Measurements from ENCODE around the gene CTAGE6. TPM values are rescaled to one million over a fixed set of nuclear protein-coding genes. Genes with fewer than 3 reads are reported as not detected.
"Not testable (repeated sequence)": the region's sequence is repeated elsewhere in the genome, so short reads cannot be mapped to it uniquely, and the experiment has no call there.

The CTAGE6 gene
- total RNA-seq, 1 experiment from 2014 or later: not detected

DNA sequence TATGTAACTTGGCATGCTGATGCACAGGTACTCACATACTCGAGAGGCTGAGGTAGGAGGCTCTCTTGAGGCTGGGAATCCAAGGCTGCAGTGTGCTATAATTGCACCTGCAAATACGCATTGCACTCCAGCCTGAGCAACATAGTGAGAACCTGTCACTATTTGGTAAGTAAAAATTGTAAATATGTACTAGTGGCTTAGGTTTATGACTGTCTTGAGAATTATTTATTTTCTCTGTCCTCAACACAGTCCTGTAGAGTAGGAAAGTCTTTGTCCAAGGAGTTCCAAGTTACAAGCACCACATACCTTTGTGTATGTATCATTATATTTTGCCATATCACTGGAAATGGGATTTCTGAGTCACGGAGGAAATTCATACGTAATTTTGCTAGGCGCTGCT lies 45.1 kb downstream of the CTAGE6 start:
- H3K36me3 ChIP-seq (ENCODE audit: control insufficient read depth, insufficient read depth, low read length); H3K27me3 Mint-ChIP-seq (ENCODE audit: insufficient read depth, unreplicated experiment); H3K4me3 ChIP-seq (ENCODE audit: low read depth, low read length); CTCF ChIA-PET; H3K4me1 Mint-ChIP-seq (ENCODE audit: low read depth, unreplicated experiment); intact Hi-C loops (cut with micrococcal nuclease; ENCODE audit: unreplicated experiment); H3K27ac Mint-ChIP-seq (ENCODE audit: unreplicated experiment); H3K4me3 Mint-ChIP-seq (ENCODE audit: unreplicated experiment); H3K9me3 Mint-ChIP-seq (ENCODE audit: unreplicated experiment); H3K36me3 Mint-ChIP-seq (ENCODE audit: insufficient read depth, unreplicated experiment); POLR2A ChIA-PET; DNase-seq; H3K4me1 ChIP-seq; BruUV-seq (replicated peaks); H3K9me3 ChIP-seq; H3K27me3 ChIP-seq (replicated peaks; ENCODE audit: control insufficient read depth, insufficient read depth, low read length): not testable (repeated sequence)

DNA sequence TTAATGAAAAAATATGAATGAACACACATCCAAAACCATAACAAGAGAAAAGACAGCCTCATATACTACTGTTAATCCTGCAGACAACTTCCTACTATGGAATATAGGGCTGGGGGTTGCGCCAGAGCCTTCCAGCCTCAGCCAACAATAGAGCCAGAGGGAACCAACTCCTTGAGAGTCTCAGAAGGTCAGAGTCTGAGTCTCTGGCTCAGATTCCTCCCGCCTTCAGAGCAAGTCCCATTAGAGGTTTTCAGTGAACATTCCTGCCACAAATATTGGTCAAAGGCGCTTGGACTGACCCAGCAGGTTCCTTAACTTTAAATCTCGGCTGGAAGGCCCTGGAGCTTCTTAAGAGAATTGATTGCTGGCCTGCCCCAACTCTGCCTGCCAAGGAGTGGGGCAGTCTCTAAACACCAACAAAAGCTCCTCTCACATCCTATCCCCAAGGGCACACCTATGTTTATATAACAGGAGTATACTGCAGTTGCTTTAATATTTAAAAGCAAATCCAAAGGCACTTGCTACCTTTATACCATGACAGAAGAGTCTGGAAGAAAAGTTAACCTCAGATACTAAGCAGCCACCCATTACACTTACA lies 45.7 kb downstream of the CTAGE6 start:
- DNase-seq; POLR2A ChIA-PET; H3K4me1 Mint-ChIP-seq (ENCODE audit: low read depth, unreplicated experiment); BruUV-seq (replicated peaks); H3K27me3 ChIP-seq (replicated peaks; ENCODE audit: control insufficient read depth, insufficient read depth, low read length); CTCF ChIA-PET; H3K4me3 ChIP-seq (ENCODE audit: low read depth, low read length); H3K9me3 Mint-ChIP-seq (ENCODE audit: unreplicated experiment); H3K27ac Mint-ChIP-seq (ENCODE audit: unreplicated experiment); H3K36me3 ChIP-seq (ENCODE audit: control insufficient read depth, insufficient read depth, low read length); intact Hi-C loops (cut with micrococcal nuclease; ENCODE audit: unreplicated experiment); H3K36me3 Mint-ChIP-seq (ENCODE audit: insufficient read depth, unreplicated experiment); H3K4me3 Mint-ChIP-seq (ENCODE audit: unreplicated experiment); H3K27me3 Mint-ChIP-seq (ENCODE audit: insufficient read depth, unreplicated experiment); H3K9me3 ChIP-seq; H3K4me1 ChIP-seq: not testable (repeated sequence)

DNA sequence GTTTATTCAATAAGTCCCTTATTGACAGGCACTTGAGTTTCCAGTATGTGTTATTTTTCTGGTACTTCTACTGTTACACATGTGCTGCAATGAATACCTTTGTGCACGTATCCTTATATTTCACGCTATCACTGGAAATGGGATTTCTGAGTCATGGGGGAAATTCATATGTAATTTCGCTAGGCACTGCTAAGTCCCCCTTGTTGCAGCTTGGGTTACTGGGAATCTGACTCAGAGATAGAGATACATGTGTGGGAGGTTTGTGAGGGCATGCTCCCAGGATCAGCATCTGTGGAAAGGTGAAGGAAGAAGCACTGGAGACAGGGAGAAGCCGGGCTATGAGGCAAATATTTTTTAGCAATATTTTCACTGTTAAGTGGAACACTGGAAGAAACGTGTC lies 47.6 kb downstream of the CTAGE6 start:
- intact Hi-C loops (cut with micrococcal nuclease; ENCODE audit: unreplicated experiment); H3K4me3 ChIP-seq (ENCODE audit: low read depth, low read length); H3K4me1 Mint-ChIP-seq (ENCODE audit: low read depth, unreplicated experiment); H3K36me3 ChIP-seq (ENCODE audit: control insufficient read depth, insufficient read depth, low read length); H3K27me3 ChIP-seq (replicated peaks; ENCODE audit: control insufficient read depth, insufficient read depth, low read length); H3K9me3 Mint-ChIP-seq (ENCODE audit: unreplicated experiment); CTCF ChIA-PET; H3K27me3 Mint-ChIP-seq (ENCODE audit: insufficient read depth, unreplicated experiment); H3K4me1 ChIP-seq; H3K36me3 Mint-ChIP-seq (ENCODE audit: insufficient read depth, unreplicated experiment); H3K27ac Mint-ChIP-seq (ENCODE audit: unreplicated experiment); BruUV-seq (replicated peaks); H3K4me3 Mint-ChIP-seq (ENCODE audit: unreplicated experiment); POLR2A ChIA-PET; DNase-seq; H3K9me3 ChIP-seq: not testable (repeated sequence)

Other genes starting within 250 kb of the CTAGE6 start
- gene CTAGE15, start 185.9 kb downstream of the CTAGE6 start, total RNA-seq (2022): not detected in 2 replicates
- 0.05 TPM in 1 of 2 replicates, not detected in the other for gene TCAF2, start 136.7 kb downstream of the CTAGE6 start, total RNA-seq (2022)
- 92.3 and 95.1 TPM in 2 replicates for gene TCAF1, start 144.5 kb upstream of the CTAGE6 start, total RNA-seq (2022)
- gene OR2F2, start 177.5 kb upstream of the CTAGE6 start, total RNA-seq (2022): not detected in 2 replicates
- gene OR2F1, start 197.1 kb upstream of the CTAGE6 start, total RNA-seq (2022): 1.6 TPM in 1 of 2 replicates, not detected in the other
- gene OR6B1, start 242.6 kb upstream of the CTAGE6 start, total RNA-seq (2022): not detected in 2 replicates

Measured in Caco-2 (cell line).